Mucosa of descending colon (tissue), 3 donors: ENCODE measurements around the gene ROBO2. TPM values are rescaled to one million over a fixed set of nuclear protein-coding genes. Genes with fewer than 3 reads are reported as not detected.
"Not testable (repeated sequence)": the region's sequence is repeated elsewhere in the genome, so short reads cannot be mapped to it uniquely, and the experiment has no call there.

ENCODE experiments used
- ATAC-seq: fragments of 200-7000 bp; cut with Tn5 transposase; one replicate; pipeline ENCODE4 v1.9.1; 2020; ENCODE audit warnings: mild to moderate bottlenecking, moderate library complexity
- DNase-seq, 3 donors: peaks; one replicate each; pipeline ENCODE4 v3.0.0-alpha.2; 2020
- H3K36me3 ChIP-seq: fragments of 200-600 bp; one replicate; pipeline ENCODE4 v1.8.0; 2021; ENCODE audit warnings: low read depth, mild to moderate bottlenecking
- H3K4me1 ChIP-seq: fragments of 200-600 bp; one replicate; pipeline ENCODE4 v1.8.0; 2021; ENCODE audit warnings: low read depth, mild to moderate bottlenecking
- H3K4me3 ChIP-seq: fragments of 200-600 bp; one replicate; pipeline ENCODE4 v1.8.0; 2021; ENCODE audit warnings: mild to moderate bottlenecking
- H3K9me3 ChIP-seq: fragments of 200-600 bp; one replicate; pipeline ENCODE4 v1.8.0; 2021; ENCODE audit warnings: mild to moderate bottlenecking
- CTCF ChIP-seq: fragments of 200-600 bp; IDR thresholded peaks from one replicate; pipeline ENCODE4 v1.8.0; 2022; ENCODE audit warnings: antibody characterized with exemption, mild to moderate bottlenecking
- intact Hi-C, 2 donors: fragments of 100-400 bp; cut with DNase I in 1 of 2; cut with micrococcal nuclease in 1 of 2; formaldehyde crosslinking; loops; one replicate each; pipeline versions ENCODE4 v1.11.0 to v1.11.1; 2022; cut with DNase I, micrococcal nuclease
- total RNA-seq, 3 donors: library from RNA; stranded (reverse); fragmentation: NEBNext Ultra II Directional in 2 of 3; extraction: Animal tissue kit (Norgen Biotek cat#: 25700) in 2 of 3; gene quantifications; one replicate each; pipeline versions ENCODE4 v1.2.1 to v1.2.4, GENCODE V29; 2021 to 2023
- donor health status: DM: no; HTN: no; CAD: no; lungs with moderate emphysema.
- donor health status: DM: no; HTN: no; CAD: no.
- donor health status: DM: no; HTN: yes; CAD: no.

The ROBO2 gene
- total RNA-seq, 3 donors from 2014 or later: 1.3 to 2.1 (median 1.4) TPM

DNA sequence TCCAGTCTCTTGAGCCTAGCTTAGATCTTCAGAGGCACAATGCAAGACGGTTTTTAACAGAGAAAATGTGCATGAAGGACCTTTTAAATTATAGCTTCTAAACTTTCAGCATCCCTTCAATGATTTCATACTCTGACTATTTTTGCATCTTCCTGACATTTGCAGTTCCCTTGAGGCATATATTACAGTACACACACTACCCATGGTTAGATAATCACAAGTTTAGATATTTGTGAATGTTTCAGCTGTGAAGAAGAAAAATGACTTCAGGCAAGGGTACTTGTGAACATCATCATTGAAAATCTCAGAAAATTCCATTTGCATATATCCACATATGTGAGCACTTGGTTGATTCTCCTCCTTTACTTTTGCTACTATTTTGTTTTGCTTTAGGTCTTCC is 341.5 kb downstream of the ROBO2 start:
- no peak for TF ChIP-seq CTCF
- no peaks in the 10 kb centered on the region for H3K9me3 ChIP-seq
- ATAC-seq (no peak), DNase-seq (no peak)
- H3K36me3 ChIP-seq: no peaks in the 10 kb centered on the region
- no peak overlapping the region for H3K4me3 ChIP-seq
- intact Hi-C loops: no loop called here
- H3K4me1 ChIP-seq: no peaks in the 10 kb centered on the region

- H3K4me1 ChIP-seq: no peaks in the 10 kb centered on the region
- DNase-seq: no peak
Observed at GRCh38 chr3:77392181-77392580, 352.3 kb downstream of the ROBO2 start.

DNA sequence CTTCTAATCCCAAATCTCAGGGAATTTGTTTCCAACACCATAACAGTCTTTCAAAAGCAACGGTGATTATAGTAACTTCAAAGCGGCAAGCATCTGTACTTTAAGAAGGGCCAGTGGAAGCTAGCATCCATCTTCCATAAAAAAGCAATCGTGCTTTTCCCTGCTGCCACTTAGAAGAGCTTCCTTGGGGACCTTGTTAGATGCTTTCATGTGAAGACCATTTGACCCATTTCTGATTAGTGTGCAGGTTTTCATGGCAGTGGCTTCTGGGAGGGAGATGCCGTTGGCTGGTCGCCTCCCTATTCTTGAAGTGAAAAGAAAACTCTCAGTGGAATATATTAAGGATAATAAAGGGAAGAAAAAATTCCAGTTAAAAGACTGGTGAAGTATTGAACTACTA is 354.1 kb downstream of the ROBO2 start:
- intact Hi-C loops: no loop called here
- Histone ChIP-seq H3K4me3 (no peak overlapping the region), H3K4me1 (no peaks in the 10 kb centered on the region), H3K36me3 (no peaks in the 10 kb centered on the region), H3K9me3 (no peaks in the 10 kb centered on the region)
- TF ChIP-seq CTCF: no peak
- ATAC-seq (no peak), DNase-seq (no peak)

More at GRCh38 chr3:77392181-77392580, 352.3 kb downstream of the ROBO2 start:
- no peaks in the 10 kb centered on the region for H3K36me3 ChIP-seq
- H3K4me3 ChIP-seq: no peak overlapping the region
- intact Hi-C loops: no loop called here
- H3K9me3 ChIP-seq: no peaks in the 10 kb centered on the region
- no peak for ATAC-seq
- TF ChIP-seq CTCF: no peak

DNA sequence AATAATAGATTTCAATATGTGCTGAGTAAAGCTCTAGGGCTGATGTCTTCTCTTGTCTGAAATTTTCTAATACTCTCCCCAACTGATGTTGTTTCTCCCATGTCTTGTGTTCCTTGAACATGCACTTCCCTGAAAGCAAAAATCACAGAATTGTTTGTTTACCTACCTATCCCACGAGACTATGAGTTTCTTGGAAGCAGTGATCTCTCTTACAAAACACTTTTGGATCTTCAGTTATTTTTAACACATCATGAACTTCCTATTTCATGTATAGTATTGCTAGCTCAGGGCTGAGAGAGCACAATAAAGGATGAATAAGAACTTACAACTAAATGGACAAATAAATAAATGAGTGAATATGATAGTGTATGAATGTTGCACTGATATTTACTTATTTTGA is 365.0 kb downstream of the ROBO2 start:
- intact Hi-C loops: no loop called here
- no peak for TF ChIP-seq CTCF
- ATAC-seq (no peak), DNase-seq (no peak)
- H3K9me3 ChIP-seq: no peaks in the 10 kb centered on the region
- no peak overlapping the region for H3K4me3 ChIP-seq
- no peaks in the 10 kb centered on the region for H3K36me3 ChIP-seq
- no peaks in the 10 kb centered on the region for H3K4me1 ChIP-seq

- intact Hi-C loops: no loop called here
- DNase-seq: no peak
- H3K4me1 ChIP-seq: no peaks in the 10 kb centered on the region
- no peak for TF ChIP-seq CTCF
- H3K9me3 ChIP-seq: no peaks in the 10 kb centered on the region
- H3K4me3 ChIP-seq: no peak overlapping the region
- H3K36me3 ChIP-seq: no peaks in the 10 kb centered on the region
- no peak for ATAC-seq
Observed at GRCh38 chr3:77407441-77407840, 367.5 kb downstream of the ROBO2 start.

DNA sequence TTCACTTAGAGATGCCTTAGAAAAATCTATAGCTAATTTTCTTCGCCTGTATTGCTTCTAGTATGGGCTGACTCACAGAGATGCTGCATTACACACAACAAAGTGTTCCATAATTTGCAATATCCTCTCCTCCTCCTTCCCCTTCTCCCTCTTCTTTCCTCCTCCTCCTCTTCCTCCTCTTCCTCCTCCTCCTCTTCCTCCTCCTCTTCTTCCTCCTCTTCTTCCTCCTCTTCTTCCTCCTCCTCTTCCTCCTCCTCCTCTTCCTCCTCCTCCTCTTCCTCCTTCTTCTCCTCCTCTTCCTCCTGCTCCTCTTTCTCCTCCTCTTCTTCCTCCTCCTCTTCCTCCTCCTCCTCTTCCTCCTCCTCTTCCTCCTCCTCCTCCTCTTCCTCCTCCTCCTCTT is 370.4 kb downstream of the ROBO2 start:
- H3K9me3 ChIP-seq, H3K4me3 ChIP-seq, H3K36me3 ChIP-seq, DNase-seq, H3K4me1 ChIP-seq, ATAC-seq, intact Hi-C loops: not testable (repeated sequence)
